K562 (cell line): Measurements from ENCODE around the gene PDE6B.

Experiments
- ATF7 ChIP-seq: fragments of 450-650 bp; IDR thresholded peaks from 2 replicates; pipeline ENCODE4 v1.7.1; 2014; ENCODE audit warnings: mild to moderate bottlenecking, moderate library complexity
- CTCF ChIP-seq, 3 experiments: IDR thresholded peaks in 2 of 3; conservative IDR thresholded peaks in 1 of 3; 2 replicates each; pipeline ENCODE4 v1.5.1; 2011 to 2012; ENCODE audit warnings: low read length in 3 of 3, mild to moderate bottlenecking in 3 of 3, control low read depth in 2 of 3, improper control_type of control experiment in 1 of 3, inconsistent platforms in 1 of 3, low read depth in 1 of 3, mixed read lengths in 1 of 3, moderate library complexity in 1 of 3; ENCODE audit not compliant: insufficient read depth in 2 of 3
- EGR1 ChIP-seq: fragments of 450-650 bp; conservative IDR thresholded peaks from 2 replicates; pipeline ENCODE4 v1.6.1; 2017; ENCODE audit warnings: mild to moderate bottlenecking
- KDM4B ChIP-seq, 2 experiments: fragments of 450-650 bp in 1 of 2; sonication (generic) in 1 of 2; IDR thresholded peaks; 2 replicates each; pipeline ENCODE4 v1.6.1; 2016 to 2017; ENCODE audit warnings: borderline replicate concordance in 2 of 2, antibody characterized with exemption in 1 of 2, low read depth in 1 of 2, mild to moderate bottlenecking in 1 of 2
- POLR2A ChIP-seq: fragments of 450-650 bp; conservative IDR thresholded peaks from 2 replicates; pipeline ENCODE4 v1.6.1; 2016
- POLR2AphosphoS5 ChIP-seq: IDR thresholded peaks from 2 replicates; pipeline ENCODE4 v1.6.1; 2011; ENCODE audit warnings: mild to moderate bottlenecking, low read depth, low read length, moderate library complexity; ENCODE audit not compliant: control insufficient read depth, insufficient read depth
- PTBP1 ChIP-seq: fragments of 200-400 bp; formaldehyde crosslinking; IDR thresholded peaks from 2 replicates; pipeline ENCODE4 v1.6.1; 2017; ENCODE audit warnings: low read depth, low read length
- RFX5 ChIP-seq: IDR thresholded peaks from 2 replicates; pipeline ENCODE4 v1.6.1; 2011; ENCODE audit warnings: low read depth, mild to moderate bottlenecking, improper control_type of control experiment, low read length
- SIX5 ChIP-seq, 2 experiments: IDR thresholded peaks; 2 replicates each; pipeline ENCODE4 v1.6.1; 2011; ENCODE audit warnings: low read length in 2 of 2, borderline replicate concordance in 1 of 2, low read depth in 1 of 2, mild to moderate bottlenecking in 1 of 2, moderate library complexity in 1 of 2; ENCODE audit not compliant: insufficient read depth in 1 of 2
- SMAD4 ChIP-seq: fragments of 250-450 bp; sonication (Bioruptor Pico); conservative IDR thresholded peaks from 2 replicates; pipeline ENCODE4 v1.8.0; 2021; ENCODE audit warnings: inconsistent platforms, mild to moderate bottlenecking, moderate library complexity
- TSHZ1 ChIP-seq: fragments of 250-450 bp; sonication (Bioruptor Pico); IDR thresholded peaks from 2 replicates; pipeline ENCODE4 v1.4.0; 2020; ENCODE audit warnings: mild to moderate bottlenecking, moderate library complexity
- ZBTB11 ChIP-seq, 3 experiments: fragments of 200-800 bp in 1 of 3; fragments of 250-450 bp in 1 of 3; fragments of 450-650 bp in 1 of 3; sonication (Bioruptor Pico) in 1 of 3; sonication (Bioruptor generic) in 1 of 3; formaldehyde crosslinking in 1 of 3; IDR thresholded peaks; 2 replicates each; pipeline versions ENCODE4 v1.6.1 to v1.8.0; 2016 to 2022; ENCODE audit warnings: mild to moderate bottlenecking in 2 of 3, missing genetic modification characterization in 2 of 3, missing compliant biosample characterization in 1 of 3, moderate library complexity in 1 of 3
- TF ChIP-seq, protein P1 (sequence below): fragments of 250-450 bp; sonication (Bioruptor Pico); IDR thresholded peaks from 2 replicates; pipeline ENCODE4 v1.8.0; 2022; ENCODE audit warnings: inconsistent platforms, mild to moderate bottlenecking, moderate library complexity, borderline replicate concordance

- TF ChIP-seq, protein P1, sequence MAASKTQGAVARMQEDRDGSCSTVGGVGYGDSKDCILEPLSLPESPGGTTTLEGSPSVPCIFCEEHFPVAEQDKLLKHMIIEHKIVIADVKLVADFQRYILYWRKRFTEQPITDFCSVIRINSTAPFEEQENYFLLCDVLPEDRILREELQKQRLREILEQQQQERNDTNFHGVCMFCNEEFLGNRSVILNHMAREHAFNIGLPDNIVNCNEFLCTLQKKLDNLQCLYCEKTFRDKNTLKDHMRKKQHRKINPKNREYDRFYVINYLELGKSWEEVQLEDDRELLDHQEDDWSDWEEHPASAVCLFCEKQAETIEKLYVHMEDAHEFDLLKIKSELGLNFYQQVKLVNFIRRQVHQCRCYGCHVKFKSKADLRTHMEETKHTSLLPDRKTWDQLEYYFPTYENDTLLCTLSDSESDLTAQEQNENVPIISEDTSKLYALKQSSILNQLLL (CRISPR knock-in tag): no peak
- TF ChIP-seq CTCF (IDR thresholded peaks at IDR 0.05 in 2 of 3, conservative IDR thresholded peaks at IDR 0.05 in 1 of 3; ENCODE audit: insufficient read depth in 2 of 3, low read depth in 1 of 3, low read length in 3 of 3) (no peak), SMAD4 (CRISPR knock-in tag) (no peak), POLR2A (no peak), TSHZ1 (CRISPR knock-in tag) (no peak), ZBTB11 (CRISPR knock-in tag; IDR thresholded peaks at IDR 0.05) (no peak), EGR1 (no peak), SIX5 (IDR thresholded peaks at IDR 0.05; ENCODE audit: borderline replicate concordance in 1 of 2, insufficient read depth in 1 of 2, low read depth in 1 of 2, low read length in 2 of 2) (no peak), POLR2AphosphoS5 (no peak), PTBP1 (no peak), RFX5 (no peak), KDM4B (IDR thresholded peaks at IDR 0.05; ENCODE audit: borderline replicate concordance in 2 of 2, low read depth in 1 of 2) (no peak), ATF7 (no peak)
These were observed 12.3 kb downstream of the PDE6B start for GRCh38 chr4:637536-638280.
